Posterior vena cava (tissue), 2 donors: Measurements from ENCODE around the gene SSR3. TPM values are rescaled to one million over a fixed set of nuclear protein-coding genes. Genes with fewer than 3 reads are reported as not detected.
"Not testable (repeated sequence)": the region's sequence is repeated elsewhere in the genome, so short reads cannot be mapped to it uniquely, and the experiment has no call there.

Experiments used
- DNase-seq: peaks from one replicate; pipeline ENCODE4 v3.0.0-alpha.2; 2020; ENCODE audit warnings: low spot score
- intact Hi-C, 2 donors: fragments of 100-400 bp; cut with DNase I; formaldehyde crosslinking; loops; one replicate each; pipeline versions ENCODE4 v1.14.1 to v1.14.2; 2022 to 2023
- total RNA-seq, 2 donors: library from RNA; stranded (reverse); fragmentation: NEBNext Ultra II Directional; extraction: Animal tissue kit (Norgen Biotek cat#: 25700); gene quantifications; one replicate each; pipeline ENCODE4 v1.2.1, GENCODE V29; 2021
- donor health status: DM: yes; HTN: yes; CAD: no.
- donor health status: DM: yes; HTN: yes; CAD: no.

The SSR3 gene
- total RNA-seq, 2 donors from 2014 or later = 150 to 171 TPM

DNA sequence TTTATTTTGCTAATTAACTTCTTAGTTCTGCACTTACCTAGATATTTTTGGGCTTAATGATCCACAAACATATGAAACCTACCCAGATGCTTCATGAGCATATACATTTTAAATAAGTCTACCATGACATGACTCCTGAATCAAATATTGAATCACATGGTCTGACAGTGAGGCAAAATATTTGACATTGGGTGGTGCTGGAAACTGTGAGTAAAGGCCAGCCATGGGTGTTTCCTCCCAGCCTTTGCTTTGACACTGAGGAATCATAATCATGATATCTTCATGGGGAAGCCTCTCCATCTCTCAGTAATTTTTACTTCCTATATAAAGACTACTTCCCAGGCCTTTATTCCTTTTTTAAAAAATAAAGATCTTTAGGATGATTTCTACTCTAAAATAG is 22.8 kb upstream of the SSR3 start:
- intact Hi-C loops = no loop called here
- DNase-seq = no peak

DNA sequence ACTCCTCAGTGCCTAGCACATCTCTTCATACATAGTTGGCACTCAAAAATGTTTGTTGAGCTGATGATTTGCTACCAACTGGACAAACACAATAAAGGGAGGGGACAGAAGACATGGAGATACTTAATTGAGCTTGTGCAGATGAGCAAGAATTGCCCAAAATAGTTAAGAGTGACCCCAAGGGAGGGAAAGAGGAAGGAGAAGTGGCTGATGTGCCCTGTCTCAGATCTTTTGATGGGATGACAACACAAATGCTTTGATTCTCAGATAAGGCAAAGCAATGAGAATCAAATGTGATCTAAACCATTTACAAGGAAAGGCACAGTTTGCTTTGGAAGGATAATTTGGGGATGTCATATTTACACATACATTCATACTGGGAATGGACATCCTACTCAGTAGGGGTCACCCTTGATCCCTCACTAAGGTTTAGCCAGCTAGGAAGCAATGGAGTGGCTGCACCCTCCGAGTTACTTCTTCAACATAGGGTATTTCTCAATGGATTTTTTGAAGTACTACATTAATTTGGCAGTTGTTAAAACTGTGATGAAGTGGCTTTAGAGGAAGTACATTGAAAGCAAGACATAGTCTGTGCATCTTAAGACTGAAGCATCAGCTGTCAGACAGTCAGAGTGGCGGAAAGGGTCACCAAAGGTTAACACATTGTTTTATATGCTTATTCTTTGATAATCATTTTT is 21.9 kb upstream of the SSR3 start:
- intact Hi-C loops = no loop called here

DNA sequence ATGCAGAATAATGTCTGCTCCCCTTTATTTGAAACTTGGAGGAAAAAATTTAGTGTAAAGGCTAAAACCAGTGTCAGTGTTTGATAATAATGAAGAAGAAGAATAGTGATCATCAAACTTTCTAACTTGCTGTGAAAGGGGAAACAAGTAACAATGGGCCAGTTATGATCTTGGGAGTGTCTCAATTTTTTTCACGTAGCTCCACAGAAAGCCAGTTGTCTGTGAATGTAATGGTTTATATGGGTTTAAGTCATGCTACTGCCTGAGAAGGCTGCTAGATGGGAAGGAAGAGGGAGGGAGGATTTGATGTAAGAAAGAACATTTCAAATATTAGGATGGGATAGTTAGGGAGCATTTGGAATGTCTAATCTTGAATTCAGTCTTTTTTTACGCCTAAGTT is 21.1 kb upstream of the SSR3 start:
- DNase-seq = no peak
- intact Hi-C loops = no loop called here

More for the DNA sequence above, 21.9 kb upstream of the SSR3 start:
- DNase-seq = no peak

DNA sequence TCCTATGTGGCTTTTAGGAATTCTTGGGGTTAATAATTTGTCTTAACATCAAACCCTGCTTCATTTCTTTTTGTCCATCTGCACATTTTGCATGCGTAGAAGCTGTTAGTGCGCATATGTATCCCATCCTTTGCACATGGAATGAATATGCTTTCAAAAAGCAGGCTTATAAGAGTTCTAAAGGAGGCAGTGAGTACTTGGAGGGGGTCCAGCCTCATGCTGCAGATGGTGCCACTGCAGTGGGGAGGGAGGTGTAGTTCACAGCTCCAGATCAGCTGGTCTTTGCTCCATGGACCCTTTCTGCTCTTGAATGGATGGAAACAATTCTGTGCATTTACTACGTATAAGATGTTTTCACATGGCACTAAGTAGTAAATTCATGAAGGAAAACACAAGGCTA is 20.7 kb upstream of the SSR3 start:
- DNase-seq = no peak
- intact Hi-C loops = no loop called here

DNA sequence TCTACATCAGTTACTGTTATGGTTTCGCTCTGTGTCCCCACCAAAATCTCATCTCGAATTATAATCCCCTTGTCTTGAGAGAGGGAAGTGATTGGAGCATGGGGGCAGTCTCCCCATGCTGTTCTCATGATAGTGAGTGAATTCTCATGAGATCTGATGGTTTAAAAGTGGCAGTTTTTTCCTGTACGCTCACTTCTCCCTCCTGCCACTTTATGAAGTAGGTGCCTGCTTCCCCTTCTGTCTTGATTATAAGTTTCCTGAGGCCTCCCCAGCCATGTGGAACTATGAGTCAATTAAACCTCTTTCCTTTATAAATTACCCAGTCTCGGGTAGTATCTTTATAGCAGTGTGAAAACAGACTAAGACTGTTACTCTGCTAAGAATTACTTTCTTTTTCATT is 15.0 kb upstream of the SSR3 start:
- intact Hi-C loops, DNase-seq: not testable (repeated sequence)

DNA sequence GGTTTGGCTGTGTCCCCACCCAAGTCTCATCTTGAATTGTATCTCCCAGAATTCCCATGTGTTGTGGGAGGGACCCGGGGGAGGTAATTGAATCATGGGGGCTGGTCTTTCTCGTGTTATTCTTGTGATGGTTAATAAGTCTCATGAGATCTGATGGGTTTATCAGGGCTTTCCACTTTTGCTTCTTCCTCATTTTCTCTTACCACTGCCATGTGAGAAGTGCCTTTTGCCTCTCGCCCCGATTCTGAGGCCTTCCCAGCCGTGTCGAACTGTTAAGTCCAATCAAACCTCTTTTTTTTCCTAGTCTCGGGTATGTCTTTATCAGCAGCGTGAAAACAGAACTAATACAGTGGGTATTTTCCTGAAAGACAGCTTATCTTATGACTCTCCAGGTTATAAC is 14.1 kb upstream of the SSR3 start:
- intact Hi-C loops = not testable (repeated sequence)

DNA sequence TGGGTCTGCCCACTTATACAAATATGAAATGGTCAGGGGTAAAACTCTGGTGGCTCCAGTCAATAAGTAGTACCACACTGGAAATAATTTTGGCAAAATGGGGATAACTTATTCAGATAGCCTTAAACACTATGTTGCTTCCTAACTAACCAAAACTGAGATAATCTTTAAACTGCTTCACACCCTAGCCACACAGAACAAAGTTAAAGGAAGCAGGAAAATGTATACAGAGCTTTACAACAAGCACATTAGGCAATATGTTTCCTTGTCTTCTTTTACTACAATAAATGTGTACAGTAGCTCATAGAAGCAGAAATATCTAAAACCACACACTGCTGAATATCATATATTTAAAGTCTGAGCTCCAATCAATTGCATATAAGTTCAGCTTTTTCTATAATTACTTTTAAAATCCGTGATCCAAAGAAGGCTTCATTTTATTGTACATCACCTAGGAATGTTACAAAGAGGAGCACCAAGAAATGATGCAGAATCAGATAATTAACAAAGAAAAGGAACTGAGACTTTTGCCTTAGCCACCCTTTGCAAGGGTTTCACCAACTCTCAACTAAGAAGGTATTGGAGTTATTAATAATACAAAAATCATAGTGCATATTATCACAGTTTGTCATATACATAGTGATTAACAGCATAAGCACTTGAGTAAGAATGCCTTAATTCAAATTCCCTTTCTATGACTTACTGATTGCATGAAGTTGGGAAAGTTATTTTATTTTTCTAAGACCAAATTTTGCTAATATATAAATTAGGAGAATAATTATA is 9.2 kb upstream of the SSR3 start:
- no peak for DNase-seq
- intact Hi-C loops = no loop called here

More for the DNA sequence above, 14.1 kb upstream of the SSR3 start:
- DNase-seq = not testable (repeated sequence)

DNA sequence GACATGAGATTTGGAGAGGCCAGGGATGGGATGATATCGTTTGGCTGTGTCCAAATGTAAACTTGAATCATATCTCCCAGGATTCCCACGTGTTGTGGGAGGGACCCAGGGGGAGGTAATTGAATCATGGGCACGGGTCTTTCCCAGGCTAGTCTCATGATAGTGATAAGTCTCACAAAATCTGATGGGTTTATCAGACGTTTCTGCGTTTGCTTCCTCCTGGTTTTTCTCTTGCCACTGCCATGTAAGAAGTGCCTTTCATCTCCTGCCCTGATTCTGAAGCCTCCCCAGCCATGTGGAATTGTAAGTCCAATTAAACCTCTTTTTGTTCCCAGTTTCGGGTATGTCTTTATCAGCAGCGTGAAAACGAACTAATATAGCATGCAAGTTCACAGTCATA is 7.6 kb upstream of the SSR3 start:
- intact Hi-C loops, DNase-seq: not testable (repeated sequence)

DNA sequence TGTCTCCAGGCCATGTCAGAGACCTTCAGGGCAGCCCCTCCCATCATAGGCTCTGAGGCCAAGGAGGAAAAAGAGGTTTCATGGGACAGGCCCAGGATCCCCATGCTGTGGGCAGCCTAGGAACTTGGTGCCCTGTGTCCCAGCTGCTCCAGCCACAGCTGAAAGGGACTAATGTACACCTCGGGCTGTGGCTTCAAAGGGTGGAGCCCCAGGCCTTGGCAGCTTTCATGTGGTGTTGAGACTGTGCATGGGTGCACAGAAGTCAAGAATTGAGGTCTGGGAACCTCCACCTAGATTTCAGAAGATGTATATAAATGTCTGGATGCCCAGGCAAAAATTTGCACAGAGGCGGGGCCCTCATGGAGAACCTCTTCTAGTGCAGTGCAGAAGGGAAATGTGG is 6.6 kb upstream of the SSR3 start:
- DNase-seq = no peak
- intact Hi-C loops = no loop called here

DNA sequence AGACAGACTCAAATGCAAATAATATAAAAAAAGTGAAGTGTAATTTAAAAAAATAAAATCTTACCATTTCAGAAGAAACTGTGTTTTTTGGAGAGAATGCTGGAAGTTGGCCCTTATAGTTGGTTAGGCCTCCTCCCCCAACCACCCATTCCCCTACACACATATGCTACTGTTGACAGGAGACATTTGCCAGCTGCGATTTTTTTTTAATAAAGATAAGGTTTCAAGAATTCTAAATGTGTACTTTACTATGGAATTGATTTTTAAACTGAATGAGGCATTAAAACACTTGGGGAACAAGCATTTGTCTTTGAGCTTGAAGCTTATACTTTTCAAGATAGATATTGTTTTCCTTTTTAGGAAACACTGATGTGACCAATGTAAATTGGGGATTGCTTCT is 4.4 kb upstream of the SSR3 start:
- no peak for DNase-seq
- intact Hi-C loops = loop anchor here in 1 of 2 donors (10.0 kb wide), 1 partner anchor 115 kb away; the partner anchor contains the start of gene TIPARP

DNA sequence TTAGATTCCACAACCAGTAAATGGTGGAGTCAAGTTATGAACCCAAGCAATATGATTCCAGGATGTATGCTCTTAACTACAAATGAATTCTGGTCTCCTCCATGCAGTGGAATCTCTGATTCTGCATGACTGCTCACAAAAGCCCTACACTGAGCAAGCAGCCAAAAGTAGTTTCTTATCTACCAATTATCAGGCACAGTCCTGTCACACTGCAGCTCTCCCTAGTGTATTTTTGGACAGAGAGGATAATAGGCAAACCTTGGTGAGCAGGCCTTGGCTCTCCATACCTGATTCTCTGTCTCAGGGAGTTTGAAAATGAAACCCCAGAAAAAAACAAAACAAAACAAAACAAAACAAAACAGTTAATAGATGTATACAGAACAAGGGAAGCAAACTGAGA is 3.5 kb upstream of the SSR3 start:
- DNase-seq = no peak
- intact Hi-C loops = loop anchor here in 1 of 2 donors (10.0 kb wide), 1 partner anchor 116 kb away; the partner anchor contains the start of gene TIPARP

DNA sequence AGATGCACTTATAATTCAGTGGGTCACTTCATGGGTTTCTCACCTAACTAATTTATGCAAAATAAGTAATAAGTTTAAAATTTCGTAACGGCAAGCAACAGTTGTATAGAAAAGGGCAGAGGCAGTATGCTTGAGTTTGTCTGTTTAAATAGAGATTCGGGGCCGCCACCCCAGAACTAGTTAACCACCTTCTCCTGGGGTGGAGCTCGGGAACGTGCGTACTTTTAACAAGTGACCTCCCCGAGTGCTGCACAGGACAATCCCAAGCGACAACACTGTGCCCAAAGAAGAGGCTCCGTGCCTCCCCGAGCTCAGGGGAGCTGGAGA is 439 bp downstream of the SSR3 start:
- no peak for DNase-seq
- intact Hi-C loops = loop anchor here (1.0 to 10.0 kb wide), 2 partner anchors 49 to 120 kb away; partner anchors contain the start of gene TIPARP (in 1 of the 2)

DNA sequence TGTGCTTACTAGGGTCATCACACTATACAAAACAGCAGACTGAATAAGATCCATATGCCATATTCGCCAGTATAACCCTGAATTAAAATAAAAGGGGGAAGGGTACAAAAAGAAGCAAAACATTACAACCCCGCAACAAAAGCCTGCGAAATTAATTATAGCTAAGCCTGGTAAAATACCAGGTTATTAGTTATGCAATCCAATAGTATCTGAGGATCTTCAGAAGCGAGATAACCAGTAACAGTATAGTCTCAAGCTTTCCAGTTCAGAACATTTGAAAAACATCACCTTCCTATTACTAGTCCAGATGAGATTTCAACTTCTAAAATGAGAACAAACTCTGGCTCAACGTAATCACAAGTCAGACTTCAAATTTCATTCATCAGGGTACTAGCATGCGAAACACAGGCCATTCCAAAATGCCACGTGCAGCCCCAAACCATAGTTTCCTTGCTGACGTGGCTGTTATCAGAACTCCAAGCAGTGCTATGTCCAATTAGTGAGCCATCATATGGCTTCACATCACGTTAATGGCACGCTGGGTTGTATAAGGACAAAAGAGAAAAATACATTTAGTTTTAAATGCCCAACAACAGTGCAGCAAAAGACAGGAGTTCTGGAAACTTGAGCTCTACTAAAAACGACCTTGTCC is 1.1 kb downstream of the SSR3 start:
- intact Hi-C loops = loop anchor here (1.0 to 10.0 kb wide), 2 partner anchors 49 to 121 kb away; partner anchors contain the start of gene TIPARP (in 1 of the 2)
- no peak for DNase-seq

DNA sequence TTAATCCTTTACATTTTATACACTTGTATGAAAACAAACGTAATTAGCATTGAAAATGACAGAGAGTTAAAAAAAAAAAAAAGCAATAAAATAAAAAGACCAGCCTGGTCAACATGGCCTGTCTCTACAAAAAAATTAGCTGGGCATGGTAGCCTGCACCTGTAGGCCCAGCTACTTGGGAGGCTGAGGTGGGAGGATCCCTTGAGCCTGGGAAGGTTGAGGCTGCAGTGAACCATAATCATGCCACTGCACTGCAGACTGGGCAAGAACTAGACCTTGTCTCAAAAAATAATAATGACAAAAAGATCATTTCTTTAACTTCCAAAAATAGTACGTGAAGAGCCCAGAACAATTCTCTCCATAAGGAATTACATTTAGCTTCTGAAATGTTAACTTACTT is 1.9 kb downstream of the SSR3 start:
- intact Hi-C loops = loop anchor here in 1 of 2 donors (10.0 kb wide), 1 partner anchor 122 kb away; the partner anchor contains the start of gene TIPARP
- DNase-seq = no peak

DNA sequence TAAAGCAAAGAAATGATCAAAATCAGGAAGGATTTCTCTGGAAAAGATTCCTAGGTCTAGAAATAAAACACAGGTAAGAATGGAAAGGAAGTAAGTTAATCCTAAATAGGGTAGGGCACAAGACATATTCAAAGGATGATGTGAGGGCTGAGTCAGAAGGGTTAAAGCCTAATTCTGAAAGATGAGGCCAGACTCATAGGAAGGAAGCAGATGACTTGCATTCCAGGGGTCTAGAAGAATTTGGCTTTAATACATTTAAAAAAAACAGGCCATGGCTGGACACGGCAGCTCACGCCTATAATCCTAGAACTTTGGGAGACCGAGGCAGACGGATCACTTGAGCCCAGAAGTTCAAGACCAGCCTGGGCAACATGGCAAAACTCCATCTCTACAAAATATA is 3.2 kb downstream of the SSR3 start:
- intact Hi-C loops = loop anchor here in 1 of 2 donors (10.0 kb wide), 1 partner anchor 123 kb away; the partner anchor contains the start of gene TIPARP

DNA sequence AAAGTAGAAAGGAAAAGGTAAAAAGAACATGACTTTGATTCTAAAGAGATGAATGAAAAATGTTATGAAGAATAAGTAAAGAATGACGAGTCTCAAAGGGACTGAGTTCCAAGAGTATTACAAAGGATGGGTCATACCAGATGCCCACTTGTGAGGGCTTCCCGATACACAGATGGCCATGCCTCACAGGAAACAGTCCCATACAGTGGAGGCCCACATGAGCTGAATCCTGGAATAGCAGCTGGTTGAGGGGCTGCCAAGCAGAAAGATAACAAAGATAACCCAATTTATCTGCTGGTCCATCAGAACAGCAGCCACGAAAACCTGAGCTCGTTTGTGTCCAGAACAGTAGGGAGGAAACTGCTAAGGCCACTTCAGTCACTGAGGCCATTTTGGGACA is 3.7 kb downstream of the SSR3 start:
- no peak for DNase-seq
- intact Hi-C loops = loop anchor here in 1 of 2 donors (10.0 kb wide), 1 partner anchor 124 kb away; the partner anchor contains the start of gene TIPARP

More for the DNA sequence above, 3.2 kb downstream of the SSR3 start:
- no peak for DNase-seq

DNA sequence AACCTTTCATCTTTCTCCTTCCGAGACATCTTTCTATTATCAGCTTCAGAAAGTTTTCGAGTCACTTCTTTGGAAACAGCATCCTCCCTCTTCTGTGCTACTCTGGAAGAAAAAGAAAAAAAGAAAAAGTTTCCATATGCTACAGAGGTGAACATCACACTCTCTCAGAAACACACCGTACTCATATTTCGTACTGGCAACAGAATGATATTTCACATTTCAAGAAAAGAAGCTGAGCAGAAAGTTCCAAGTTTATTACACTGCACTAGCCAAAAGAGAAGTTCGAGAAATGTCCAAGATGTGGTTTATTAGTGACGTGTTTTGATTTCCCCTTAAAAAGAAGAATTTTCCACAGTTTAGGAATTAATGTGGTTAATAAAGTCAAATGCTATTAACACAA is 6.0 kb downstream of the SSR3 start:
- DNase-seq = no peak
- intact Hi-C loops = no loop called here

DNA sequence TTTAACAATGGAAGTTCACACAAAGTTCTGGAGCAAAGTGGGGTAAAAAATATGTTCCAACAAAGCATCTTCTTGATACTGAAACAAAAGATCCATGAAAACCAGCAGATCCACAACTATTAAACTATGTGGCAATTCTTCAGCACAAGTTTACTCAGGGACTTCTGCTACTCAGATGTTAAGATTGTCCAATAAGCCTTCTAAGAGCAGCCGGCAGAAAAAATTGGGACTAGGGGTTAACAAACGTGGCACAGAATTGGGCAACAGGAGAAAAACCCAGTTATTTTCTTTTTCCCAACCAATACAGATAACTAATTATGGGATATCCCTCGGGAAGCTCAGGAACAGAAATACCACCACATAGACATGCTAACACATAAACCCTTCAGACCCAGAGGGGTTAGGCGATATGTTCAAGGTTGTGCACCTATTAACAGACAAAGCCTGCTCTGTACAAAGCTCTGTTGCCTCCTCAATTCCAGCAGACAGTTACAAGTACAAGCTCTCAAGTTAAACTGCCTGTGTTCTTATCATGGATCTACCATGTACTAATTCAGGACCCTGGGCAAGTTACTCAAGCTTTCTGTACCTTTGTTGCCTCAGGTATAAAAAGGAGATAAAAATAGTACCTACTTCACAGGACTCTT is 6.8 kb downstream of the SSR3 start:
- no peak for DNase-seq
- intact Hi-C loops = no loop called here

DNA sequence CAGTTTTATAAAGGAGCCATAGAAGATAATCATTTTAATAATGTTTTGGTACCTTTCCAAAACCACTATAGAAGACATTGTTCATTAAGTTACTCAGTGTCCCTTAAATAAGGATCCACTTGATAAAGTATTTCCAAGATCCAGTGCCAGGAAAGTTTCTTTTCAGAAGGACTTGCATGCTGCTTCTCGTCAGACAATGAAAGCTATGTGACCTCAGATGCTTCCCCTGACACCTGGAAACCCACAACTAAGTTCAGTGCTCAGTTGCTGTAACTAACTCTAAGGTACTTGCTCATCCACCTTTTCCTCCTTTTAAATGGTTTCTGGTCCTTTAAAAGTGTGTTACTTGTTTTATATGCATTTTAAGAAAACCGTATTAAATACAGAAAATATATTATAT is 7.3 kb downstream of the SSR3 start:
- intact Hi-C loops = no loop called here
- DNase-seq = no peak
